IMR-90 (cell line): ENCODE data around the gene KCNH4.

Source experiments
- CEBPB ChIP-seq: IDR thresholded peaks from 2 replicates; pipeline ENCODE4 v1.6.1; 2012; ENCODE audit warnings: low read depth, low read length, improper control_type of control experiment
- CTCF ChIP-seq: conservative IDR thresholded peaks from 2 replicates; pipeline ENCODE4 v1.5.1; 2012; ENCODE audit warnings: mild to moderate bottlenecking, low read depth, low read length, improper control_type of control experiment
- MAZ ChIP-seq: IDR thresholded peaks from 2 replicates; pipeline ENCODE4 v1.6.1; 2012; ENCODE audit warnings: low read depth, mild to moderate bottlenecking, low read length, improper control_type of control experiment, moderate library complexity, borderline replicate concordance
- NFE2L2 ChIP-seq: fragments of 150-350 bp; IDR thresholded peaks from 2 replicates; pipeline ENCODE4 v1.6.1; 2016; ENCODE audit warnings: low read depth, mild to moderate bottlenecking, low read length
- SMC3 ChIP-seq: fragments of 150-350 bp; IDR thresholded peaks from 2 replicates; pipeline ENCODE4 v1.6.1; 2016; ENCODE audit warnings: low read depth, mild to moderate bottlenecking, antibody characterized with exemption, low read length, moderate library complexity

- no peak for TF ChIP-seq SMC3
- no peak for TF ChIP-seq CTCF
- no peak for TF ChIP-seq CEBPB
- no peak for TF ChIP-seq NFE2L2
- no peak for TF ChIP-seq MAZ
These were observed 10.3 kb upstream of the KCNH4 start for GRCh38 chr17:42191275-42191608.
